ENCODE results near the gene MYPN. TPM values are rescaled to one million over a fixed set of nuclear protein-coding genes. Genes with fewer than 3 reads are reported as not detected.

MYPN gene
- total RNA-seq, 8 experiments from 2014 or later, result 0.09 to 0.28 (median 0.13) TPM; not detected in 3

DNA sequence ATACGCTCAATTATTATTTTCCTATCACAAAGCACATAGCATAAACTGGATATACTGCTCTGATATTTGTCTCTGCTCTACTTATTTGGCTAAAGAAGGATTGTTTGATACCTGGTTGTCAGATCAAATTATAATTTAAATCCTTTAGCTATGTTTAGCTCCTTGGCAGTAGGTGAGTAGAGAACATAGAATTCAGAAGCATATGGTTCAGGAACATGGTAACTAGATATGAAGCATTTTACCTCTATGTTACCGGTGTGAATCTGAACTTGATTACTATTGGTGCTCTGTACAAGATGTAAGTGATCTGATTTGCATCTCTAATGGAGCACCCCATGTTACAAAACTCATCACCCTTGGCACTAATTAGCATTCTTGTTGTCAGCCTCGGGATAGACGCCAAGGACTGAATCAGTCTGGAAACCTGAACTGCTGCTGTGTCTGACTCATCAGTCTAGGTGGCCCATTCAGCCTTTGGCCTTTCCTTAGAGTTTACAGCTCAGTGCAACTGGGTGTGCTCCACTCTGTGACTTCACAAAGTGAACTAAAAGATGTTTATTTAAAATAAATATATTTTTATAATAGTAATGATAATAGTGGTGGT is 12.3 kb upstream of the MYPN start:
- Histone ChIP-seq H3K4me1 (replicated peaks in 1 of 2) (no peaks in the 10 kb centered on the region), H3K27ac (no peak overlapping the region), H3K4me3 (no peak overlapping the region)
- peak; percentile 82 to 99 (median 94) for ATAC-seq (replicated peaks in 6 of 8)
- in situ Hi-C loops (cut with MboI; ENCODE audit: low pct_unique_long_range_greater_than_20kb in 2 of 9, low sequenced_read_pairs in 9 of 9, unreplicated experiment in 9 of 9), result loop anchor here in 3 of 9 experiments (25.0 kb wide), 3 partner anchors 90 to 215 kb away; no protein-coding TSS in a partner anchor
- 10 to 100% (median 38%) methylated on average over 1 to 4 of the region's 4 CpGs; no CpG with 5 or more reads in 1 of the 10 experiments for WGBS, 10 experiments

DNA sequence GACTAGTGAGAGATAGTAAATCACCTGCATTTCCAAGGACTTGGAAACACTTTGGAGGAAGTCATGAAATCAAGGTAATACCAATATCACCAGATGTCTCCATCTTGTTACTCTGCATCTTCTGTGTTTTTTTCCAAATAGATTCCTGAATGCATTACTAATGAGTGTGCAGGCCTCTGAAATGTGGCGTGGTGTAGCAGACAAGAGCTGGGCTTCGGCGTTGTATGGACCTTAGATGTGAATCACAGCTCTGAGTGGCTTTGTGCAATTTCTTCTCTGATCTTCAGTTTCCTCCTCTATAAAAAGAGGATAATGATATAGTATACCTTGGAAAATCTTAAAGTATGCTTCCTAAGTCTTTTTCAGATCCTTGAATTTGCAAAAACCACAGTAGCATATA is 9.6 kb upstream of the MYPN start:
- no peak for ATAC-seq (replicated peaks in 6 of 8)
- WGBS, 10 experiments, result 0 to 100% (median 85%) methylated on average over 1 to 3 of the region's 3 CpGs; no CpG with 5 or more reads in 2 of the 10 experiments
- Histone ChIP-seq H3K27ac (no peak overlapping the region), H3K4me3 (no peak overlapping the region), H3K4me1 (replicated peaks in 1 of 2) (no peaks in the 10 kb centered on the region)
- in situ Hi-C loops (cut with MboI; ENCODE audit: low pct_unique_long_range_greater_than_20kb in 2 of 9, low sequenced_read_pairs in 9 of 9, unreplicated experiment in 9 of 9), result loop anchor here in 3 of 9 experiments (25.0 kb wide), 3 partner anchors 88 to 213 kb away; no protein-coding TSS in a partner anchor

DNA sequence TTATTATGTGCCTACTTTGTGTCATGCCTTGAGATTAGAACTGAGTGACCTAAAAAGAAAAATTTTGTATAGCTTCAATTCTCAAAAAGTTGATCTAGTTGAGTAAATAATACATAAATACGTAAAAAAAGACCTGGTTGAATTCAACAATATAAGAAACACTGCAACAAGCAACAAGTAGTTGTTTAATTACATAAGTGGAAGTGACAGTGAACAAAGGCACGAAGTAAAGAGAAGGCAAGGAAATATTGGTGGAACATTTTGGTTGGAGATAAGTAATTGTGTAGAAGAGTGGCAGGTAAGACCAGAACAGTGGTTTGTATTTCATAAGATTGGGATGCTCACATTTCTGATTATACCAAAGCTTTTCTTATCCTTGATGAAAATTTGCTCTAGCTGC is 8.2 kb upstream of the MYPN start:
- Histone ChIP-seq H3K4me3 (no peak overlapping the region), H3K27ac (no peak overlapping the region), H3K4me1 (replicated peaks in 1 of 2) (no peaks in the 10 kb centered on the region)
- ATAC-seq (replicated peaks in 6 of 8), result no peak
- 67 to 100% (median 86%) methylated on average over 1 to 2 of the region's 2 CpGs for WGBS, 10 experiments
- in situ Hi-C loops (cut with MboI; ENCODE audit: low pct_unique_long_range_greater_than_20kb in 2 of 9, low sequenced_read_pairs in 9 of 9, unreplicated experiment in 9 of 9), result no loop called here

DNA sequence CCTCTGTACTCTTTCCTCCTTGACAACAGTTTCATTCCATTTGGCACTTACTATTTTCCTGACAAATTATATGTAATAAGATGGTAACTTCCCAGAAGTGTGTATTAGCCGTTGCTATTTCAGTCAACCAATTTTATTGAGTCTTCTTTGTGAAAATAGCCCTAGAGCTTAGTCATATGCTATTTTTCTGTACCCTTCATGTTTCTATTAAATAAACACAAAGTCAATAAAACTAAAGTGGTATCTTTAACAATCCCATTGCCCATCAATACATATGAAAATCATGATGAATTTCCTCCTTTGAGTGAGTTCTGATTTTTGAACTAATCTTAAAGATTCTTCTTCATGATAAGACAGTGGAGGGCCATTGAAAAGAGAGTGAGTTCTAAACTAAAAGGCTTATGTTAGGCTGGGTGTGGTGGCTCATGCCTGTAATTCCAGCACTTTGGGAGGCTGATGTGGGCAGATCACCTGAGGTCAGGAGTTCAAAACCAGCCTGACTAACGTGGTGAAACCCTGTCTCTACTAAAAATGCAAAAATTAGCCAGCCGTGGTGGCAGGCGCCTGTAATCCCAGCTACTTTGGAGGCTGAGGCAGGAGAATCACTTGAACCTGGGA is 5.9 kb upstream of the MYPN start:
- no peak overlapping the region for H3K4me3 ChIP-seq
- no peak for ATAC-seq (replicated peaks in 6 of 8)
- no peaks in the 10 kb centered on the region for H3K4me1 ChIP-seq (replicated peaks in 1 of 2)
- in situ Hi-C loops (cut with MboI; ENCODE audit: low pct_unique_long_range_greater_than_20kb in 2 of 9, low sequenced_read_pairs in 9 of 9, unreplicated experiment in 9 of 9), result no loop called here
- WGBS, 10 experiments, result 43 to 100% (median 75%) methylated on average over 1 to 4 of the region's 4 CpGs
- H3K27ac ChIP-seq, result no peak overlapping the region

DNA sequence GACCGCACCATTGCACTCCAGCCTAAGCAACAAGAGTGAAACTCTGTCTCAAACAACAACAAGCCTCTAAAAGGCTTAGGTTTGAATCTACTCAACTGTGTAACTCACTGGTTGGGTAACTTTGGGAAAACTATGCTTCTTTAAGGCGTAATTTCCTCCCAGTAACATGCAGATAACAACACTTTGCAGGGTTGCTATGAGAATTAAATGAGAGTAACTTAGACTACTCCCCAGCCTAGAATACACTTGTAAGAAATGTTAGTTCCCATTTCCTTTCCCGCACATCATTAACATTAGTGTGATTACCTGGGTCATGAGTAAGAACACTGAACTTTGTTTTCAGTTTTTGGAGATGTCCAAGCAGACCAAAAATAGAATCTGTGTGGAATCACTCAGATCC is 5.4 kb upstream of the MYPN start:
- no peak overlapping the region for H3K4me3 ChIP-seq
- WGBS, 10 experiments, result 88 to 100% (median 100%) methylated on average over 1 to 3 of the region's 3 CpGs; no CpG with 5 or more reads in 1 of the 10 experiments
- in situ Hi-C loops (cut with MboI; ENCODE audit: low pct_unique_long_range_greater_than_20kb in 2 of 9, low sequenced_read_pairs in 9 of 9, unreplicated experiment in 9 of 9), result no loop called here
- H3K4me1 ChIP-seq (replicated peaks in 1 of 2), result no peaks in the 10 kb centered on the region
- H3K27ac ChIP-seq, result no peak overlapping the region
- no peak for ATAC-seq (replicated peaks in 6 of 8)

DNA sequence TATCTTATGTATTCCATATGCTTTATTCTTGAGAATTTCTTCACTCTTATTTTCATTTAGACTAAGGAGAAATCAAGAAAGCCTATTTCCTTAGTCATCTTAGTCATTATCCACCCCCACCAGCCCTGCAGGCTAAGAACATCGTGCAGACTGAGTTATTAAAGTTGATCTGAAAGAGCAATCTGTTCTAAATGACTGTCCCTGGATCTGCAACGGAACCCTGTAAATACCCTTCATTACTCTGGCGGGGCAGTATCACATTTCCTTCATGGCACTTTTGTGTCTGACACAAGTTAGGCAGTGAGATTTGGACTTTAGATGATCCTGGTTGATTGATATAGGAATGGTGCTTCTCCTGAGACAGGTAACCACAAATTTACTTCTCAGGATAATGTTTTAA is 3.5 kb upstream of the MYPN start:
- in situ Hi-C loops (cut with MboI; ENCODE audit: low pct_unique_long_range_greater_than_20kb in 2 of 9, low sequenced_read_pairs in 9 of 9, unreplicated experiment in 9 of 9), result no loop called here
- no peaks in the 10 kb centered on the region for H3K4me1 ChIP-seq (replicated peaks in 1 of 2)
- no peak for ATAC-seq (replicated peaks in 6 of 8)
- H3K4me3 ChIP-seq, result no peak overlapping the region
- no peak overlapping the region for H3K27ac ChIP-seq
- WGBS, 10 experiments, result 31 to 100% (median 81%) methylated on average over 1 to 3 of the region's 3 CpGs; no CpG with 5 or more reads in 2 of the 10 experiments

DNA sequence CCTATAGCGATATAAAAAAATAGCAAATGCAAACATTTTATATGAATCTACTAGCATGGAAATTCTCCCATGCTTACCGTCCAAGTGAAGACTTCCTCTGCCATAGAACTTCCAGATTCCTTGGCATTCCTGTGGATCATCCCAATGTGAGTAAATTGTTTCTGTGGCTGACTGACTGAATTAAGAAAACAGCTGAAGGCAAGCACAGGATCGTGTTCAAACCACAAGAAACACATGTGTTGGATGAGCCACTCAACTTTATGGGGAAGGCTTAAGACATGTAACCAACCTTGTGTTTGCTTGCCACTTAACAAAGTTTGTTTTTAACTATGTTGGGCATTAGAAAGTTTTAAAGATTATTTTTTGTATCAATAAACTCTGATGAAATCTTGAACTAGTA is 2.6 kb upstream of the MYPN start:
- ATAC-seq (replicated peaks in 6 of 8), result no peak
- WGBS, 10 experiments, result 7 to 100% (median 93%) methylated on average over 1 to 3 of the region's 3 CpGs; no CpG with 5 or more reads in 1 of the 10 experiments

DNA sequence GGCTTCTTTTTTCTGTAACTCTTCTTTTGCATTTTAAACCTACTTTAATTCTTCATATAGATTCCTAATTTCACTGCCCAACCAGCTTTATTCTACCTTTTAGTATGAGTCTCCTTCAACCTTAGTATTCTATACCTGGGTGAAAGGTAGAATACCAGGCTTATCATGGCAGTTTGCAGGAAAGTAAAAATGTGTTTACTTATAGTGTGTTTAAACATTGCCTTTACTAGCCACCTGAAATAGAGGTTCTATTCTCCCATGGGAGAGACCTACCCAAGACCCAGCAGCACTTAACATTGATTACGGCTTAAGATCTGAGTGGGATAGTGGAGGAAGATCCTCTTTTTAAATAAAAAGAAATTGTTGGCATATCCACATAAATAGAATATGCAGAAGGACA is 1.6 kb upstream of the MYPN start:
- in situ Hi-C loops (cut with MboI; ENCODE audit: low pct_unique_long_range_greater_than_20kb in 2 of 9, low sequenced_read_pairs in 9 of 9, unreplicated experiment in 9 of 9), result no loop called here
- Histone ChIP-seq H3K4me3 (no peak overlapping the region), H3K4me1 (replicated peaks in 1 of 2) (no peaks in the 10 kb centered on the region), H3K27ac (no peak overlapping the region)
- WGBS, 10 experiments, result 89 to 100% (median 100%) methylated on average over 1 of the region's 1 CpG; no CpG with 5 or more reads in 2 of the 10 experiments
- ATAC-seq (replicated peaks in 6 of 8), result no peak

More for the DNA sequence above, 2.6 kb upstream of the MYPN start:
- Histone ChIP-seq H3K27ac (no peak overlapping the region), H3K4me3 (no peak overlapping the region), H3K4me1 (replicated peaks in 1 of 2) (no peaks in the 10 kb centered on the region)
- in situ Hi-C loops (cut with MboI; ENCODE audit: low pct_unique_long_range_greater_than_20kb in 2 of 9, low sequenced_read_pairs in 9 of 9, unreplicated experiment in 9 of 9), result no loop called here

DNA sequence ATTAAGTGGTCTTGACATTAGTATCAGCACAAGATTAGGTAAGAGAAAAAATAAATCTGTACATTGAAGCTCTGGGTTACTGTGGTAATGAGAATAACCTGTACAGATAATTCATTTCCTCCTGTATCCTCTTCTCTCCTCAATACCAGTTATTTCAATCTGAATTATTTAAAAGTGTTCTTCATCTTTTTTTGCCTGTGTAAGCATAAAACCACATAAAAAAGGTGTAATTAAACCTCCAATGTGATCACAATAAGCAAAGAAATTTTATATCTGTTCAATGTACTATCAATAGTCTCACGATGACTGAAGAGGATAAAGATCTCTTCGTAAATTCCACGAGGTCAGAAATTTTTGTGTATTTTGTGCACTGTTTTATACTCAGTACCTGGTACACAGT is 1.2 kb upstream of the MYPN start:
- 79 to 100% (median 90%) methylated on average over 1 to 3 of the region's 3 CpGs; no CpG with 5 or more reads in 2 of the 10 experiments for WGBS, 10 experiments
- Histone ChIP-seq H3K4me3 (no peak overlapping the region), H3K27ac (no peak overlapping the region), H3K4me1 (replicated peaks in 1 of 2) (no peaks in the 10 kb centered on the region)
- in situ Hi-C loops (cut with MboI; ENCODE audit: low pct_unique_long_range_greater_than_20kb in 2 of 9, low sequenced_read_pairs in 9 of 9, unreplicated experiment in 9 of 9), result no loop called here
- no peak for ATAC-seq (replicated peaks in 6 of 8)

DNA sequence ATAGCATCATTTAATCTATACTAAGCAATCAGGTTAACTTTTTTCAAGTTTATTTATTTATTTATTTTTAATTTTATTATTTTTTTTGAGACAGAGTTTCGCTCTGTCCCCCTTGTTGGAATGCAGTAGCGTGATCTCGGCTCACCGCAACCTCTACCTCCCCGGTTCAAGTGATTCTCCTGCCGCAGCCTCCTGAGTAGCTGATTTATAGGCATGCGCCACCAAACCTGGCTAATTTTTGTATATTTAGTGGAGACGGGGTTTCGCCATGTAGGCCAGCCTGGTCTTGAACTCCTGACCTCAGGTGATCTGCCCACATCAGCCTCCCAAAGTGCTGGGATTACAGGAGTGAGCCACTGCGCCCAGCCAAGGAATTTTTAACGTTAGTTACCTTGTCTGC is 635 bp upstream of the MYPN start:
- no peak for ATAC-seq (replicated peaks in 6 of 8)
- Histone ChIP-seq H3K27ac (no peak overlapping the region), H3K4me3 (no peak overlapping the region), H3K4me1 (replicated peaks in 1 of 2) (no peaks in the 10 kb centered on the region)
- whole genome bisulfite sequencing, 10 experiments, result 87 to 100% (median 96%) methylated on average over 5 to 11 of the region's 11 CpGs
- in situ Hi-C loops (cut with MboI; ENCODE audit: low pct_unique_long_range_greater_than_20kb in 2 of 9, low sequenced_read_pairs in 9 of 9, unreplicated experiment in 9 of 9), result no loop called here

DNA sequence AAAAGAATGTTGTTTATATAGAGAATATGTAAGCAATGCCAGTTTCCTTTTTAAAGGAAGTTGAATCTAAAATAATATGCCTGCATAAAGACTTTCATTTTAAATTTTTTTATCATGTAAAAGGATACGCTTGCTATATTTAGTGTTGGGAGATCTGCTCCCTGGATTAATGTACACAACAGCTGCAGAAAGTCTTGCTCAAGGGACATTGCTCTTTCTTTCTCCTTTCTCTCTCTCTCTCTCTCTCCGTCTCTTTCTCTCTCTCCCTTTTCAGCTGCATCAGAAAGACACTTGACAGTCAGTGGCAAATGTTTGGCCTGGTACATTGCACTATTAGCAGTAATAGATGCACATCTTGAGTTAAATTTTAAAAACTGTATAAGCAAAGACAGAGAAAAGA is 739 bp downstream of the MYPN start:
- no peak overlapping the region for H3K27ac ChIP-seq
- in situ Hi-C loops (cut with MboI; ENCODE audit: low pct_unique_long_range_greater_than_20kb in 2 of 9, low sequenced_read_pairs in 9 of 9, unreplicated experiment in 9 of 9), result no loop called here
- peak in 1 of 8 experiments; percentile 41 for ATAC-seq (replicated peaks in 6 of 8)
- no peaks in the 10 kb centered on the region for H3K4me1 ChIP-seq (replicated peaks in 1 of 2)
- no peak overlapping the region for H3K4me3 ChIP-seq
- WGBS, 10 experiments, result 34 to 100% (median 73%) methylated on average over 1 to 2 of the region's 2 CpGs

DNA sequence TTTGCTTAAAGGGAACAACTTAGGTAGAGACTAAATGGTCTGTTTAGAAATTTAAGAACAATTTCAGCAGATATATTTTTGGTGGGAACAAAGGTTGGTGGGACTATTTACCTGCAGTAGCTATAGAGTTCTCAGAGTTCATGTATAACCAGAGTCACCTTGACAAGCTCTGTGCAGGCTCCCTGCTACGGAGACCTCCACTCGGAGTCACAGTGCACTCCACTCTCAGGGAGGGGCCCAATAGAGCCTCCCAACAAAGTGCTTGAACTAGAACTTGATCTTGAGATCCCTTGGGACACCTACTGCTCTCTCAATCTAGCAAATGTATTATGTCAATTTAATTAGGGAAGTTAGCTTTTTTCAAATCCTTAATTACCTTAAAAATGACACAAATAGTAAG is 2.3 kb downstream of the MYPN start:
- WGBS, 10 experiments, result 80 to 100% (median 93%) methylated on average over 1 to 2 of the region's 2 CpGs; no CpG with 5 or more reads in 3 of the 10 experiments
- H3K4me3 ChIP-seq, result no peak overlapping the region
- no peaks in the 10 kb centered on the region for H3K4me1 ChIP-seq (replicated peaks in 1 of 2)
- no peak overlapping the region for H3K27ac ChIP-seq
- in situ Hi-C loops (cut with MboI; ENCODE audit: low pct_unique_long_range_greater_than_20kb in 2 of 9, low sequenced_read_pairs in 9 of 9, unreplicated experiment in 9 of 9), result no loop called here
- no peak for ATAC-seq (replicated peaks in 6 of 8)

DNA sequence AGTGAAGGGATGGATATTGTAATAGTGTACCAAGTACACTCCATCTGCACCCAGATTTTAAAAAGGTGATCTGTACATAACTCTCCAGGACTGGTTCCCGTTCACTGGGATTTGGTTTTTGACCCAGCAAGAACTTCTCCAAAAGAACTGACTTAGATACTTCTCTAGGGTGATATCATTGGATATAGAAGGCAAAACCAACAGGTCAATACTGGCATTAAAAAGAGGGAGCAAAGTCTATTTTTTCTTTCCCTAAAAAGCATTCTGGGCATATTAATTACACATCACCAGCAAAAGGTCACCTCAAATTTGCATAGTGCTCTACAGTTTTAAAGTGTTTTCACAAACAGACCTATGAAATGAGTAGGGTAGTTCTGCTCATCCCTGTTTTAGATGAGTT is 3.5 kb downstream of the MYPN start:
- in situ Hi-C loops (cut with MboI; ENCODE audit: low pct_unique_long_range_greater_than_20kb in 2 of 9, low sequenced_read_pairs in 9 of 9, unreplicated experiment in 9 of 9), result no loop called here
- 75 to 100% (median 100%) methylated on average over 1 of the region's 1 CpG; no CpG with 5 or more reads in 3 of the 10 experiments for WGBS, 10 experiments
- no peak for ATAC-seq (replicated peaks in 6 of 8)

DNA sequence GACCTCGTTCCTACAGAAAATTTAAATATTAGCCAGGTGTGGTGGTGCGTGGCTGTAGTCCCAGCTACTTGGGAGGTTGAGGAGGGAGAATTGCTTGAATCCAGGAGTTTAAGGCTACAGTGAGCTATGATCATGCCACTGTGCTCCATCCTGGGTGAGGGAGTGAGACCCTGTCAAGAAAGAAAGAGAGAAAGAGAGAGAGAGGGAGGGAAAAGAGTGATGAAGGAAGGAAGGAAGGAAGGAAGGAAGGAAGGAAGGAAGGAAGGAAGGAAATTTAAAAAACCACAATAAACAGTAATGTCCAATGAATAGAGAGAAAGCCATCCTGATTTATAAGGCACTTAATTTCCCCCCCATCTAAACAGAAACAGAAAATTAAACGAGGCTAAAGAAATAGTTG is 9.4 kb downstream of the MYPN start:
- ATAC-seq (replicated peaks in 6 of 8), result no peak
- in situ Hi-C loops (cut with MboI; ENCODE audit: low pct_unique_long_range_greater_than_20kb in 2 of 9, low sequenced_read_pairs in 9 of 9, unreplicated experiment in 9 of 9), result no loop called here
- Histone ChIP-seq H3K4me3 (no peak overlapping the region), H3K4me1 (replicated peaks in 1 of 2) (no peaks in the 10 kb centered on the region), H3K27ac (no peak overlapping the region)
- WGBS, 10 experiments, result 50 to 91% (median 80%) methylated on average over 1 to 3 of the region's 3 CpGs; no CpG with 5 or more reads in 3 of the 10 experiments

More for the DNA sequence above, 3.5 kb downstream of the MYPN start:
- H3K4me3 ChIP-seq, result no peak overlapping the region
- no peak overlapping the region for H3K27ac ChIP-seq
- H3K4me1 ChIP-seq (replicated peaks in 1 of 2), result no peaks in the 10 kb centered on the region
